Measurements from ENCODE around the gene PAQR5. TPM values are rescaled to one million over a fixed set of nuclear protein-coding genes. Genes with fewer than 3 reads are reported as not detected.

PAQR5 gene
- total RNA-seq, 1 experiment from 2014 or later, result 34.0 TPM

GRCh38 chr15:69351333-69351732 is 52.6 kb downstream of the PAQR5 start:
- no peak for TF ChIP-seq YY1 (IDR thresholded peaks at IDR 0.05; ENCODE audit: extremely low read depth, insufficient replicate concordance, low read depth, low read length)
- TF ChIP-seq EZH2 (IDR thresholded peaks at IDR 0.05), result no peak
- TF ChIP-seq SRF (IDR thresholded peaks at IDR 0.05; ENCODE audit: low read depth), result no peak
- no peak for TF ChIP-seq CBX3 (IDR thresholded peaks at IDR 0.05; ENCODE audit: low read depth)
- no peak for TF ChIP-seq RAD21 (IDR thresholded peaks at IDR 0.05; ENCODE audit: low read depth)
- no peak for TF ChIP-seq ELF1 (IDR thresholded peaks at IDR 0.05; ENCODE audit: borderline replicate concordance, low read depth)
- no peak for TF ChIP-seq POLR2A (IDR thresholded peaks at IDR 0.05; ENCODE audit: borderline replicate concordance, extremely low read depth, insufficient read depth, insufficient read length)
- TF ChIP-seq, protein P1, sequence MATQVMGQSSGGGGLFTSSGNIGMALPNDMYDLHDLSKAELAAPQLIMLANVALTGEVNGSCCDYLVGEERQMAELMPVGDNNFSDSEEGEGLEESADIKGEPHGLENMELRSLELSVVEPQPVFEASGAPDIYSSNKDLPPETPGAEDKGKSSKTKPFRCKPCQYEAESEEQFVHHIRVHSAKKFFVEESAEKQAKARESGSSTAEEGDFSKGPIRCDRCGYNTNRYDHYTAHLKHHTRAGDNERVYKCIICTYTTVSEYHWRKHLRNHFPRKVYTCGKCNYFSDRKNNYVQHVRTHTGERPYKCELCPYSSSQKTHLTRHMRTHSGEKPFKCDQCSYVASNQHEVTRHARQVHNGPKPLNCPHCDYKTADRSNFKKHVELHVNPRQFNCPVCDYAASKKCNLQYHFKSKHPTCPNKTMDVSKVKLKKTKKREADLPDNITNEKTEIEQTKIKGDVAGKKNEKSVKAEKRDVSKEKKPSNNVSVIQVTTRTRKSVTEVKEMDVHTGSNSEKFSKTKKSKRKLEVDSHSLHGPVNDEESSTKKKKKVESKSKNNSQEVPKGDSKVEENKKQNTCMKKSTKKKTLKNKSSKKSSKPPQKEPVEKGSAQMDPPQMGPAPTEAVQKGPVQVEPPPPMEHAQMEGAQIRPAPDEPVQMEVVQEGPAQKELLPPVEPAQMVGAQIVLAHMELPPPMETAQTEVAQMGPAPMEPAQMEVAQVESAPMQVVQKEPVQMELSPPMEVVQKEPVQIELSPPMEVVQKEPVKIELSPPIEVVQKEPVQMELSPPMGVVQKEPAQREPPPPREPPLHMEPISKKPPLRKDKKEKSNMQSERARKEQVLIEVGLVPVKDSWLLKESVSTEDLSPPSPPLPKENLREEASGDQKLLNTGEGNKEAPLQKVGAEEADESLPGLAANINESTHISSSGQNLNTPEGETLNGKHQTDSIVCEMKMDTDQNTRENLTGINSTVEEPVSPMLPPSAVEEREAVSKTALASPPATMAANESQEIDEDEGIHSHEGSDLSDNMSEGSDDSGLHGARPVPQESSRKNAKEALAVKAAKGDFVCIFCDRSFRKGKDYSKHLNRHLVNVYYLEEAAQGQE (IDR thresholded peaks at IDR 0.05; ENCODE audit: low read depth), result no peak
- TF ChIP-seq POLR2AphosphoS5 (IDR thresholded peaks at IDR 0.05; ENCODE audit: low read depth, low read length), result no peak
- TF ChIP-seq EGR1 (IDR thresholded peaks at IDR 0.05; ENCODE audit: low read depth), result no peak
- ChIA-PET POLR2A (no interaction called here), CTCF (no interaction called here), RAD21 (ENCODE audit: low non-redundant PET in 1 of 2, low total read pairs in 2 of 2, uncharacterized antibody in 2 of 2, unreplicated experiment in 2 of 2) (no interaction called here)
- H3K9me2 ChIP-seq (ENCODE audit: insufficient read depth), result no peaks in the 10 kb centered on the region
- H3K9ac ChIP-seq (ENCODE audit: low read length), result no peak overlapping the region
- no peaks in the 10 kb centered on the region; a peak in 3 of 4 replicates for H3K36me3 ChIP-seq (ENCODE audit: control insufficient read depth in 1 of 2, insufficient read depth in 2 of 2, low read length in 2 of 2)
- H3K27ac ChIP-seq (ENCODE audit: low read depth, low read length), result no peak overlapping the region
- no peak overlapping the region for H3K4me2 ChIP-seq (ENCODE audit: low read length)
- H4K20me1 ChIP-seq (ENCODE audit: insufficient read depth), result no peaks in the 10 kb centered on the region
- H3K4me3 ChIP-seq (replicated peaks in 1 of 2; ENCODE audit: low read depth in 1 of 2, low read length in 2 of 2), result no peak overlapping the region
- no TSS peak for BruUV-seq (replicated peaks)
- intact Hi-C loops (cut with micrococcal nuclease), result no loop called here
- H3K4me1 ChIP-seq (ENCODE audit: control insufficient read depth in 1 of 2, insufficient read depth in 2 of 2, low read length in 2 of 2), result peaks cover 0 to under 1% of the 10 kb centered on the region in 2 experiments; a peak in 1 of 4 replicates
- H3K79me2 ChIP-seq (ENCODE audit: insufficient read depth, low read length), result no peaks in the 10 kb centered on the region
- DNase-seq (ENCODE audit: low read depth, low spot score) (no peak), ATAC-seq (no peak)
- H2AFZ ChIP-seq (ENCODE audit: low read depth, low read length, poor library complexity, severe bottlenecking), result no peak overlapping the region
- H3K9me3 ChIP-seq (ENCODE audit: control insufficient read depth in 1 of 2, insufficient read depth in 1 of 2, low read depth in 1 of 2, low read length in 2 of 2), result no peaks in the 10 kb centered on the region
- no peaks in the 10 kb centered on the region for H3K27me3 ChIP-seq (ENCODE audit: insufficient read depth, low read length)

Data from HCT116 (cell line).